Activated CD8-positive, alpha-beta memory T cell treated with anti-CD3 and anti-CD28 coated beads, Interleukin-2, amount 10 ng/mL, durations not matched to agents 7 days and 5 days (primary cell): ENCODE data around the gene PPP2R5C. TPM values are rescaled to one million over a fixed set of nuclear protein-coding genes. Genes with fewer than 3 reads are reported as not detected.
"Not testable (repeated sequence)": the region's sequence is repeated elsewhere in the genome, so short reads cannot be mapped to it uniquely, and the experiment has no call there.

Experiments used
- ATAC-seq: fragments of 150-1000 bp; cut with Tn5 transposase; one replicate; pipeline ENCODE4 v1.10.0; 2021; ENCODE audit warnings: moderate library complexity
- CTCF ChIA-PET: fragments of 350-600 bp; sonication (Branson Sonifier 250); formaldehyde crosslinking; loops from one replicate; lab custom pipeline; 2021; ENCODE audit warnings: antibody characterized with exemption; lab: Charles Lee
- DNase-seq: peaks from one replicate; pipeline ENCODE4 v3.0.0-alpha.2; 2020
- H3K27ac Mint-ChIP-seq: one replicate; pipeline ENCODE4 v1.8.0; 2021; ENCODE audit warnings: mild to moderate bottlenecking, mixed read lengths
- H3K27me3 Mint-ChIP-seq: one replicate; pipeline ENCODE4 v1.8.0; 2021; ENCODE audit warnings: mixed read lengths
- H3K36me3 Mint-ChIP-seq: one replicate; pipeline ENCODE4 v1.8.0; 2021; ENCODE audit warnings: mild to moderate bottlenecking, mixed read lengths
- H3K4me1 Mint-ChIP-seq: one replicate; pipeline ENCODE4 v1.8.0; 2021; ENCODE audit warnings: mixed read lengths
- H3K4me3 Mint-ChIP-seq: one replicate; pipeline ENCODE4 v1.8.0; 2021; ENCODE audit warnings: mild to moderate bottlenecking, moderate library complexity, mixed read lengths
- H3K9me3 Mint-ChIP-seq: one replicate; pipeline ENCODE4 v1.8.0; 2022; ENCODE audit warnings: low read depth, mixed read lengths
- total RNA-seq, 2 experiments: library from RNA; stranded (reverse); gene quantifications; one replicate each; pipeline ENCODE4 v1.2.3, GENCODE V29; 2021

PPP2R5C gene
- total RNA-seq, 2 experiments from 2014 or later: 213 to 234 TPM

DNA sequence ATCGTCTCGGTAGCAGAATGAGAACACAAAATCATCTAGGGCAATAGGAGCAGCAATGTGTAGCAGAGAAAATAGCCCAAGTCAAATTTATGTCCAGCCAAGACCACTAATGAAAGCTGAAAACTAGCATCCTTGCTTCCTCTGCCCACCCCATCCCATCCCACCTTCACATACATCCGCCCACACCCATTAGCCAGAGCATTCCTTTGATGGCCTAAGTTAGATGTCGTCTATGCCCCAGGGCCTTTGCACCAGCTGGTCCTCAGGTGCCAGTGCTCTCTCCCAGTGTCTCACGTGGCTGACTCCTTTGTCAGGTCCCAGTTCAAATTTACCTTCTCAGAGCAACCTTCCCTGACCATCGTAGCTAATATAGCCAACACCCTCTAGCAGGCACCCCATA, 17.8 kb upstream of the PPP2R5C start:
- Mint-ChIP-seq H3K27ac (no peak overlapping the region), H3K4me3 (no peak overlapping the region), H3K27me3 (peaks cover 27% of the 10 kb centered on the region), H3K36me3 (peaks cover 8% of the 10 kb centered on the region), H3K9me3 (peaks cover 16% of the 10 kb centered on the region), H3K4me1 (no peaks in the 10 kb centered on the region)
- CTCF ChIA-PET: interaction anchor here (1.1 kb wide), 1 partner anchor 112 kb away, joined by 3 read pairs; no protein-coding TSS in a partner anchor
- ATAC-seq (no peak), DNase-seq (no peak)

DNA sequence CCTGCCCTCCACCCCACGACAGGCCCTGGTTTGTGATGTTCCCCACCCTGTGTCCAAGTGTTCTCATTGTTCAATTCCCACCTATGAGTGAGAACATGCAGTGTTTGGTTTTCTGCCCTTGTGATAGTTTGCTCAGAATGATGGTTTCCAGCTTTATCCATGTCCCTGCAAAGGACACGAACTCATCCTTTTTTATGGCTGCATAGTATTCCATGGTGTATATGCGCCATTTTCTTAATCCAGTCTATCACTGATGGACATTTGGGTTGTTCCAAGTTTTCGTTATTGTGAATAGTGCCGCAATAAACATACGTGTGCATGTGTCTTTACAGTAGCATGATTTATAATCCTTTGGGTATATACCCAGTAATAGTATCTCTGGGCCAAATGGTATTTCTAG, 17.1 kb upstream of the PPP2R5C start:
- ATAC-seq, DNase-seq: not testable (repeated sequence)

DNA sequence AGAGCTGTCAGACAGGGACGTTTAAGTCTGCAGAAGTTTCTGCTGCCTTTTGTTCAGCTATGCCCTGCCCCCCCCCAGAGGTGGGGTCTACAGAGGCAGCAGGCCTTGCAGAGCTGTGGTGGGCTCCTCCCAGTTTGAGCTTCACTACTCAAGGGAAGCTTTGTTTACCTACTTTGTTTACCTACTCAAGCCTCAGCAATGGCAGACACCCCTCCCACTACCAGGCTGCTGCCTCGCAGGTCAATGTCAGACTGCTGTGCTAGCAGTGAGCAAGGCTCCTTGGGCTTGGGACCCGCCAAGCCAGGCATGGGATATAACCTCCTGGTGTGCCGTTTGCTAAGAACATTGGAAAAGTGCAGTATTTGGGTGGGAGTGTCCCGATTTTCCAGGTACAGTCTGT, 11.8 kb upstream of the PPP2R5C start:
- not testable (repeated sequence) for H3K4me3 Mint-ChIP-seq

More for the DNA sequence above, 17.1 kb upstream of the PPP2R5C start:
- H3K4me3 Mint-ChIP-seq, H3K4me1 Mint-ChIP-seq, CTCF ChIA-PET, H3K27ac Mint-ChIP-seq, H3K36me3 Mint-ChIP-seq: not testable (repeated sequence)
- peaks cover 30% of the 10 kb centered on the region for H3K27me3 Mint-ChIP-seq
- H3K9me3 Mint-ChIP-seq: peaks cover 16% of the 10 kb centered on the region

DNA sequence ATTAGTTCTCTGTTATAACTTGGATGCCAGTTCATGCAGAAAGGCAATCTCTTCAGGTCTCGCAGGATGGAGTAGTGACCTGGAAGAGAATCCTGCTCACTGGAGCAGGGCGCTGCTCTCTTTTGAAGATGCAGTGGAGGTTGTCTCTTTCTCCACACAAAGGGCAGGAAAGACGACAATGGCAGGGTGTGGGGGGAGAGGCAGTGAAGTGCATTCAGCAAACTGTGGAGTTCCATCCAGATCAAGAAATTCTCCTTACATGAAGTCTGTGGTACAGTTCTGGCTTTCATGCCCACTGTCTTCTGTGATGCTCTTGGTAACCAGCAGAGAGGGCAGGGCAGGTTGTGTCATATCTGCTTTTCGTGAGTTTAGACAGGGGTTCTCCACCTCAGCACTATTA, 6.6 kb upstream of the PPP2R5C start:
- H3K9me3 Mint-ChIP-seq: peaks cover 10% of the 10 kb centered on the region
- no peak overlapping the region for H3K4me3 Mint-ChIP-seq
- CTCF ChIA-PET: no interaction called here
- H3K27me3 Mint-ChIP-seq: peaks cover 59% of the 10 kb centered on the region
- DNase-seq (no peak), ATAC-seq (no peak)
- peaks cover 4% of the 10 kb centered on the region for H3K4me1 Mint-ChIP-seq
- peaks cover 4% of the 10 kb centered on the region for H3K36me3 Mint-ChIP-seq
- H3K27ac Mint-ChIP-seq: no peak overlapping the region

More for the DNA sequence above, 11.8 kb upstream of the PPP2R5C start:
- CTCF ChIA-PET, H3K27ac Mint-ChIP-seq, ATAC-seq, H3K36me3 Mint-ChIP-seq, H3K4me1 Mint-ChIP-seq, DNase-seq: not testable (repeated sequence)
- peaks cover 10% of the 10 kb centered on the region for H3K9me3 Mint-ChIP-seq
- peaks cover 71% of the 10 kb centered on the region for H3K27me3 Mint-ChIP-seq

DNA sequence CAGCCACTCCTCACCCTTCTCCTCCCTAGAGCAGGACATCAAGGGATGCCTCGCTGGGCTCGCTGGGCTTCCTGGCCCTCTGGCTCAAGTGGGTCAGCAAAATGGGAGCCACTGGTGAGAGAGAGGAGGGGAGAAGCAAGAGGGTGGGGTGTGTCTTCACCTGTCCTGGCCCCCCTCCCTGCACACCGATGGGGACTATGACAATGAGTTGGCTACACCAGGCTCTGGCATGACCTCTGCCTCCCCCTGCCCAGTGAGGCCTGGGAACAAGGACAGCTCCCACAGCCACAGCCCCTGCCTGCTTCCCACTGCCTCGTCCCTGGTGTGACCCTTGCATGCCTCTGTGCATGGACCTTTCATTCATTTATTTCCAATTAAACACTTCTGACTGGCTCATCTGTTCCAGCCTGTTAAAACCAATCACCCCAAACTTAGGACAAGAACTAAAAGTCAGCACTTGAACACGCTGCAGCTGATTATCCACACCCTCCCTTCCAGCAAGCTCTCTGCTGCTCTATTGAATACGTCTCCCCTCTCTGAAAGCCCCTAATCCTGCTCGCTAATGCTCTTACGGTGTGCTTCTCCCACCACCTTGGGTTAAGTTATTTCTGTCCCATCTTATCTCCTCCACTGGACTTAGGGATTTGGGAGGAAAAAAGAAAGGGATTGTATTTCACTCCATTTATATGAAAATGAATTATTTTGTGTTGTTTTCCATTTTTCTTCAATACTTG, 5.8 kb upstream of the PPP2R5C start:
- peaks cover 7% of the 10 kb centered on the region for H3K4me1 Mint-ChIP-seq
- ATAC-seq (no peak), DNase-seq (no peak)
- CTCF ChIA-PET: no interaction called here
- peaks cover 51% of the 10 kb centered on the region for H3K27me3 Mint-ChIP-seq
- peaks cover 10% of the 10 kb centered on the region for H3K9me3 Mint-ChIP-seq
- H3K27ac Mint-ChIP-seq: no peak overlapping the region
- no peak overlapping the region for H3K4me3 Mint-ChIP-seq
- peaks cover 4% of the 10 kb centered on the region for H3K36me3 Mint-ChIP-seq

DNA sequence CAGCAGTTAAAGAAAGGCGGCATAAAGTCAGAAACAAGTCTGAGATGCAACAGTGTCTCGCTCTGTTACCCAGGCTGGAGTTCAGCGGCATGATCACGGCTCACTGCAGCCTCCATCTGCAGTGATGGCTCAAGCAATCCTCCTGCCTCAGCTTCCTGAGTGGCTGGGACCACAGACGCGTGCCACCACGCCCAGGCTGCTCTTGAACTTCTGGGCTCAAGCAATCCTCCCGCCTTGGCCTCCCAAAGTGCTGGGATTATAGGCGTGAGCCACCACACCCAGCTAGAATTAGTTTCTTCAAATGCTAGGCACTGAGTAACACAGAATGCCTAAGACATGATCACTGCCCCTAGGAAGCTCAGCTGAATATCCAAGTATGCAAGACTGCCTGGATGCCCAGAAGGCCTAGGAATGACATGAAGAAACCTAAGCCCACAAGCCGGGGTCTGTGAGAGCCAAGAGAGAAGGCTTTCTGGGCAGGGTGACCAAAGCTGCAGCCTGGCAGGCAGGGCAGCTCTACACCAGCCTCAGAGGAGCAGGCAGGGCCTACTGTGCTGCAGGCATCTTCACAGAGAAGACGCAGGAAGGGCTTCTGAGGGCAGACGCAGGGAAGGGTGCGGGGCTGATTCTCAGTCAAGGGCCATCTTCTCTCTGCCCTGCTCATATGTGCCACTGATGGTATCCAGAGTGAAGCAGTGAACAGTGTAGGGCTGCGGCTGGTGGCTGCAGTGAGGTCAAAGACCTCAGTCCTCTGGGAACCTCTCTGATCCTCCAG, 4.3 kb upstream of the PPP2R5C start:
- H3K36me3 Mint-ChIP-seq: peaks cover 4% of the 10 kb centered on the region
- H3K9me3 Mint-ChIP-seq: peaks cover 7% of the 10 kb centered on the region
- H3K27ac Mint-ChIP-seq: no peak overlapping the region
- DNase-seq (no peak), ATAC-seq (no peak)
- peaks cover 8% of the 10 kb centered on the region for H3K4me1 Mint-ChIP-seq
- peaks cover 36% of the 10 kb centered on the region for H3K27me3 Mint-ChIP-seq
- CTCF ChIA-PET: interaction anchor here (0.8 to 1.3 kb wide), 3 partner anchors 14 to 204 kb away, joined by 3 to 4 read pairs (median 4); no protein-coding TSS in a partner anchor
- no peak overlapping the region for H3K4me3 Mint-ChIP-seq

DNA sequence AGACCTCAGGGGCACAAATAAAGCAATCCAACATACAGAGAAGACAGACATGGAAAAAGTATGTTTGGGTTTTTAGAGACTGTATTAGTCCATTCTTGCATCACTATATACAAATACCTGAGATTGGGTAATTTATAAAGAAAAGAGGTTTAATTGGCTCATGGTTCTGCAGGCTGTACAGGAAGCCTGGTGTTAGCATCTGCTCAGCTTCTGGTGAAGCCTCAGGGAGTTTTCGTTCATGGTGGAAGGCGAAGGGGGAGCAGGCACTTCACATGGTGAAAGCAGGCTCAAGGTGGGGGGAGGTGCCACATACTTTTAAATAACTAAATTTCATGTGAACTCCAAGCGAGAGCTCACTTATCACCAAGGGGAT, 3.7 kb upstream of the PPP2R5C start:
- H3K4me3 Mint-ChIP-seq: no peak overlapping the region
- CTCF ChIA-PET: interaction anchor here (0.8 to 1.3 kb wide), 3 partner anchors 13 to 203 kb away, joined by 3 to 4 read pairs (median 4); no protein-coding TSS in a partner anchor
- peaks cover 14% of the 10 kb centered on the region for H3K4me1 Mint-ChIP-seq
- DNase-seq (no peak), ATAC-seq (no peak)
- H3K36me3 Mint-ChIP-seq: peaks cover 1% of the 10 kb centered on the region
- peaks cover 31% of the 10 kb centered on the region for H3K27me3 Mint-ChIP-seq
- peaks cover 7% of the 10 kb centered on the region for H3K9me3 Mint-ChIP-seq
- no peak overlapping the region for H3K27ac Mint-ChIP-seq

DNA sequence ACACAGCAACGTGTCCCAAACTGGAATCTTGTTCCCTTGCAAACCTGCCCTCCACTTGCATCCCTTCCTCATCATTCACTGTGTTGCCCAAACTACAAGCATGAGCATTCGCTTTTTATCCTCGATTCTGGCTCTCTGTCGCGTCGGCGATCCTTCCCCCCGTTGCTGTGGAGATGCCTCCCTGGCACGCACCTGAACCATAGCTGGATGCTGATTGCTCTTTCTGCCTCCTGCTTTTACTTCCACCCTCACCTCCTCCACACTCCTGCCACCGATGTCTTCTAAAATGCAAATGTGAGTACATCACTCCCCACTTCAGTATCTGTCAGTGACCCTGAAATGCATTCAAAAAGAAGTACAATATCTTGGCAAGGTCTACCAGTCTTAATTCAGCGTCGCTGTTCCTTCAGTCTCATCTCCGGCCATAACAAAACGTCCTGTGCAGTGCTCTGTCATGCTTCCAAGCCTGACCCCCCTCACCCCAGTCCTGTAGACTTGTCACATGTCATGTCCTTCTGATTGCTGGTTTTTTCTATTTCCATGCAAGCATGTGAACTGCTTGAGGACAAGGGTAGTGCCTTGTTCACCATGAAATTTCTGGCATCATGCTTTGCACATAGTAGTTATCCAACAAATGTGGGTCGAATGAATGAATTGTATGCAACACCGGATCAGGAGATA, 2.5 kb upstream of the PPP2R5C start:
- Mint-ChIP-seq H3K27me3 (peaks cover 24% of the 10 kb centered on the region), H3K4me1 (peaks cover 18% of the 10 kb centered on the region), H3K9me3 (peaks cover 3% of the 10 kb centered on the region), H3K36me3 (peaks cover 5% of the 10 kb centered on the region), H3K4me3 (no peak overlapping the region), H3K27ac (no peak overlapping the region)
- DNase-seq (no peak), ATAC-seq (no peak)
- CTCF ChIA-PET: interaction anchor here (1.4 to 1.6 kb wide), 3 partner anchors 37 to 189 kb away, joined by 4 to 5 read pairs (median 4); no protein-coding TSS in a partner anchor

DNA sequence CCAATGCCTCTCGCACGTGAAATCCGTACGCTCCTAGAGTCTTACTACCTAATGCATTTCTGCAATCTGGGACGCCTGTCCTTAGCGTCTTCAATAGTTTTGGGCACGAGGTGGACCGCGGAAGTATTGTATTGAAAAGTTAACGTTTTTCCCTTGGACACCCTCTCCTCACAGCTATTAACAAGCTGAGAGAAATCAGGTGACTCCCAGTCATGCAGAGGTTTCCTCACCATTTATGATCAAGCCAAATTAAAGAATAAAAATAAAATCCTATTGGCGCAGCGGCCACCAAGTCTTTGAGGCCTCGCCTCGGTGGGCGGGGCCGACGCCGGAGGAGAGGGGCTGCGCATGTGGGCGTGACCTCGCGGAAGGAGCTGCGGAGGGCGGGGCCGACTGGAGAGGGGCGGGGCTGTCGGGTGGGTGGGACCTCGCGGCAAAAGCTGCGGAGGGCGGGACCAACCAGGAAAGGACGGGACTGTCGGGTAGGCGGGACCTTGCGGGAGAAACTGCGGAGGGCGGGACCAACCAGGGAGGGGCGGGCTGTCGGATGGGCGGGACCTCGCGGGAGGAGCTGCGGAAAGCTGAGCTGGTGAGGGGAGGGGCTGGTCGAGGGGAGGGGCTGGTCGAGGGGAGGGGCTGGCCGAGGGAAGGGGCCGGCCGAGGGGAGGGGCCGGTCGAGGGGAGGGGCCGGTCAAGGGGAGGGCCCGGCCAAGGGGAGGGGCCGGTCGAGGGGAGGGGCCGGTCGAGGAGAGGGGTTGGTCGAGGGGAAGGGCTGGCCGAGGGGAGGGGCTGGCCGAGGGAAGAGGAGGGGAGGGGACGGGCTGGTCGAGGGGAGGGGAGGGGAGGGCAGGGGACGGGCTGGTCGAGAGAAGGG, 1.1 kb upstream of the PPP2R5C start:
- Mint-ChIP-seq H3K27ac (peak overlapping the region; percentile 9), H3K36me3 (peaks cover 5% of the 10 kb centered on the region), H3K9me3 (no peaks in the 10 kb centered on the region), H3K4me3 (peak overlapping the region; percentile 49), H3K27me3 (peaks cover 13% of the 10 kb centered on the region), H3K4me1 (peaks cover 25% of the 10 kb centered on the region)
- CTCF ChIA-PET: interaction anchor here (0.7 to 1.6 kb wide), 9 partner anchors 11 to 193 kb away, joined by 3 to 10 read pairs (median 4); no protein-coding TSS in a partner anchor
- DNase-seq: peak; percentile 99
- ATAC-seq: peak; percentile 77

DNA sequence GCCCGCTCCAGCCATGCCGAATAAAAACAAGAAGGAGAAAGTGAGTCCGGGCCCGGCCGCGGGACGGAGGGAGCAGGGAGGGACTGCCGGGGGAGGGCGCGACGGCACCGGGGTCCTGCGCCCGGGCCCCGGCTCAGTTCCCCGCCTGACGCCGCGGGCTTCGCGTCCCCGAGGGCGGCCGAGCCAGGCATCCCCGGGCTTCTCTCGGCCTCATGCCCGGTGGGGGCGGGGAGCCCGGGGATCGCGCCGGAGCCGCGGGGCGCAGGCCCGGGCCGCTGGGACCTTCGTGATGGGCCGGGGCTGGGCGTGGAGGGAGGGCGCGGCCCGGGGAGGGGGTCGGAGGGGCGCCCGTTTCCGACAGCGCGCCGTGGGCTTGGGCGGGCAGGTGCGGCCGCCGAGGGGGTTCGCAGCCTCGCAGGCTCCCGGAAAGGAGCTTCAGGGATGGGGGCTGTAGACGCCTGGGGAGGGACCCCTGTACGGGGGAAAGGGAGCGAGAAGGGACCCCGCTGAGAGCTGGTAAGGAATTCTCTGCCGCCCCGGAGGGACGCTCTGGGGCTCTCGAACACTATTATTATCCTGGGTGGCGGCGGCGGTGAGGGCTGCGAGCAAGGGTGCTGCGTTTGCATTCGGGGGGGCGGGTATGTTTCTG, 496 bp downstream of the PPP2R5C start:
- peak overlapping the region; percentile 80 for H3K4me3 Mint-ChIP-seq
- H3K27ac Mint-ChIP-seq: peak overlapping the region; percentile 65

DNA sequence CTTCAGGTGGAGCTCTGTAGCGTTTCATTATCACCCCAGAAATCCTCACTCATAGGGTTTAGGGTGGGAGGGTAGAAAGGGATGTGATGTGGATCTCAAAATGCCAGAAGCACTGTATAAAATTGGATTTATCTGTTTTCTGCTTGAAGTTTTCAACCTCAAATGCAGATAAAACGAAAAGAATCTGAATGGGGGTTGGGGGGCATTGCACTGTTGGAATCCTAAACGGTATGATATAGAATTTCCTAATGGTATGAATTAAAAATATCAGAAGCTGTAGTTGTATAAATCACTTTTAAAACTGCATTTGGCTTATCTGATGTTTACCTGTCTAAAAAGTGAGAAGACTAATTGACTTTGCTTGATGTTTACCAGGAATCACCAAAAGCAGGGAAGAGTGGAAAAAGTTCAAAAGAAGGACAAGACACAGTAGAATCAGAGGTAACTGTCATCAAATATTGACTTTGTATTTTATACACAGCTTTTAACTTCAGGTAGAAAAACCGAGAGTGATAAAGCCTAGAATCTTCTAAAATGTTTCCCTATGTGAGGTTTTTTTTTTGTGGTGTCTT, 1.1 kb downstream of the PPP2R5C start:
- Mint-ChIP-seq H3K4me1 (peaks cover 24% of the 10 kb centered on the region), H3K4me3 (peak overlapping the region; percentile 80), H3K9me3 (no peaks in the 10 kb centered on the region), H3K27me3 (peaks cover 4% of the 10 kb centered on the region), H3K27ac (peak overlapping the region; percentile 65), H3K36me3 (peaks cover 5% of the 10 kb centered on the region)
- ATAC-seq (no peak), DNase-seq (no peak)
- CTCF ChIA-PET: interaction anchor here (0.7 to 1.5 kb wide), 6 partner anchors 8 to 82 kb away, joined by 3 to 18 read pairs (median 4); no protein-coding TSS in a partner anchor

More for the DNA sequence above, 496 bp downstream of the PPP2R5C start:
- peaks cover 4% of the 10 kb centered on the region for H3K27me3 Mint-ChIP-seq
- CTCF ChIA-PET: interaction anchor here (1.0 to 1.5 kb wide), 5 partner anchors 9 to 82 kb away, joined by 3 to 18 read pairs (median 4); no protein-coding TSS in a partner anchor
- peaks cover 24% of the 10 kb centered on the region for H3K4me1 Mint-ChIP-seq
- ATAC-seq: peak; percentile 17
- peak; percentile 64 for DNase-seq
- H3K9me3 Mint-ChIP-seq: no peaks in the 10 kb centered on the region
- H3K36me3 Mint-ChIP-seq: peaks cover 5% of the 10 kb centered on the region
